GM10266 (cell line): ENCODE results near the gene RRP12.

Experiments used
- DNase-seq: peaks from one replicate; pipeline ENCODE4 v3.0.0; 2012; ENCODE audit errors: extremely low spot score
- CTCF ChIP-seq: IDR thresholded peaks from 2 replicates; pipeline ENCODE4 v1.5.1; 2012; ENCODE audit warnings: mild to moderate bottlenecking, low read depth; ENCODE audit not compliant: control insufficient read depth, insufficient read depth; ENCODE audit errors: missing control alignments

Gene RRP12

GRCh38 chr10:97311111-97311626 lies 90.0 kb downstream of the RRP12 start:
- DNase-seq = no peak
- no peak for TF ChIP-seq CTCF

- TF ChIP-seq CTCF = no peak
- DNase-seq = no peak
Measured at GRCh38 chr10:97307866-97308780, 93.0 kb downstream of the RRP12 start.

- DNase-seq = no peak
- no peak for TF ChIP-seq CTCF
Measured at GRCh38 chr10:97307441-97307840, 93.7 kb downstream of the RRP12 start.
